SHP77 treated with DMSO at 0.1 percent for 48 hours (cell line): ENCODE data around the gene IQCK.

ENCODE experiments used
- DNase-seq: peaks from one replicate; lab custom pipeline; 2025; lab: John Stamatoyannopoulos, UW

IQCK gene

GRCh38 chr16:19837331-19837980, 119.4 kb downstream of the IQCK start:
- DNase-seq: no peak

GRCh38 chr16:19837984-19838707, 120.1 kb downstream of the IQCK start:
- no peak for DNase-seq

- peak; percentile 54 for DNase-seq
Measured at GRCh38 chr16:19840524-19841110, 122.5 kb downstream of the IQCK start.

DNA sequence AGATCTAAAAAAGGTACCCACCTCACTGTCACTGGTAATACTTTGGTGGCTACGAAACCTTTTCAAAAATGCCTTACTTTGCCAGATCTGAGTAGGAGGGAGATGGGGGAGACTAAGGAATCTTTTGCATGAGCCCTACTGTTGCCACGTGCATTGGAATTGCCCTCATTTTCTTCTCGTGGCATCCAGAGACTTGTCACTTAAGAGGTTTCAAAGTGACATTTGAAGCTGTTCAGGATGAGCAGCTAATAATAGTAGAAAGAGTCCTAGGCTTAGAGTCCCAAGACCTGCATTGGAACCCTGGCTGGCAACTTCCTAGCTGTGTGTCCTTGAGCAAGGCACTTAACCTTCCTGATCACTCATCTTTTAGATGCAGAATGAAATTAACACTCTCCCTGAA, 123.1 kb downstream of the IQCK start:
- DNase-seq: no peak

DNA sequence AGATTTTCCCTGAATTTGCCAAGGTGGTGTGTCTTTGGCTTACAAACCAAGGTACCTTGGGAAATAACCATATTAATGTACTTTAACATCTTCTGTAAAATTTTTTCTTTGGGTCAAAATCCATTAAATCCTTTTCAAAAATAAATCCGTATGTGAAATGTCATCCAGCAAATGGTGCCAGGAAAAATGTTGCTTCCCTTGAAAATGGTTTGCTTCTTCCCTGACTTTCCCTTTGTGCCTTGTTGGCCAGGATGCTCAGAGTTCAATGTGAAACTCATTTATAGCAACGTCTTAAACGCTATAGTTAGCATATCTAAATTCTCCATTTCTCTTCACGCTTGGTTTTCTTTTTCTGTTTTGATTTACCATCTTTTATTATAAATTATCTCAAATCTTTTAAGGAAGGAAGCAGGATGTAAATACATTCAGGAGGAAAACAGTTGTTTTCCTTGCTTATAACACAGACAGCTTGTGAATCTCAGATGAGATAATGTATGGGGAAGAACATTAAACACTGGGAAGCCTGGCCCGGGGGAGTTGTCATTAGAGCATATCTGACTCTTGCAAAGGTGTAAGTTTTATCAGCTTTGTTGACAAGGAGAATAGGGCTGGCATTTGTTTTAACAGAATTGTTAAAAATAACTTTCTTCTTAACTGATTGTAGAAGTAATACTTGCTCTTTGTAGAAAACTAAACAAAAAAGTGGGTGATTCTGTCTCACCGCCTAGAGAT, 124.5 kb downstream of the IQCK start:
- DNase-seq: no peak

DNA sequence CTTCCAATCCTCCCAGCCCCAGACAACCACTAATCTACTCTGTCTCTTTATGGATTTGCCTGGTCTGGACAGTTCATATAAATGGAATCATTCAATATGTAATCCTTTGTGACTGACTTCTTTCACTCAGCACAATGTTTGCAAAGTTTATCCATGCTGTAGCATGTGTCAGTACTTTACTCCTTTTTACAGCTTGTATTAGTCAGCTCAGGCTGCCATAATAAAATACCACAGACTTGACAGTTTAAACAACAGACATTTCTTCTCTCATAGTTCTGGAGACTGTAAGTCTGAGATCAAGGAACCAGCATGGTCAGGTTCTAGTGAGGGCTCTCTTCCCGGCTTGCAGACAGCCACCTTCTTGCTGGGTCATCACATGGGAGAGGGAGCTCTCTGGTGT, 125.3 kb downstream of the IQCK start:
- no peak for DNase-seq

GRCh38 chr16:19844945-19845641, 127.0 kb downstream of the IQCK start:
- no peak for DNase-seq

- no peak for DNase-seq
Measured at GRCh38 chr16:19846436-19846835, 128.4 kb downstream of the IQCK start.

DNA sequence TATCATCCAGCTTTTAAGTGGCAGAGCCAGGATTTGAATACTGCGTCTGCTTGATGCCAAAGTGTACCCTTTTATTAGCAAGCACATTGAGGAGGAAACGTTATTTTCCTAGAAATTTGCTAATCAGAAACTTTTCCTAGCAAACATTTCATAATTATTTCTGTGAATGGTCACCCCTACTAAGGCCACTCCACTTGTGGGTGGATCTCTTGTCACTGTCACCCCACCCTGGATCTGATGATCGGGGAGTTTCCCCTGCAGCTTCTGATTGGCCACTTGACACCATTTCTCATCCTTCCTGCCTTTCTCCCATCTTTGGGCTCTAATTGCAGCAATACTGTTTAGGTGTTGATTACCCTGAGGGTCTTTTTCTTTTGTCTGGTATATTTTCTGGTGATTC, 130.7 kb downstream of the IQCK start:
- DNase-seq: no peak

DNA sequence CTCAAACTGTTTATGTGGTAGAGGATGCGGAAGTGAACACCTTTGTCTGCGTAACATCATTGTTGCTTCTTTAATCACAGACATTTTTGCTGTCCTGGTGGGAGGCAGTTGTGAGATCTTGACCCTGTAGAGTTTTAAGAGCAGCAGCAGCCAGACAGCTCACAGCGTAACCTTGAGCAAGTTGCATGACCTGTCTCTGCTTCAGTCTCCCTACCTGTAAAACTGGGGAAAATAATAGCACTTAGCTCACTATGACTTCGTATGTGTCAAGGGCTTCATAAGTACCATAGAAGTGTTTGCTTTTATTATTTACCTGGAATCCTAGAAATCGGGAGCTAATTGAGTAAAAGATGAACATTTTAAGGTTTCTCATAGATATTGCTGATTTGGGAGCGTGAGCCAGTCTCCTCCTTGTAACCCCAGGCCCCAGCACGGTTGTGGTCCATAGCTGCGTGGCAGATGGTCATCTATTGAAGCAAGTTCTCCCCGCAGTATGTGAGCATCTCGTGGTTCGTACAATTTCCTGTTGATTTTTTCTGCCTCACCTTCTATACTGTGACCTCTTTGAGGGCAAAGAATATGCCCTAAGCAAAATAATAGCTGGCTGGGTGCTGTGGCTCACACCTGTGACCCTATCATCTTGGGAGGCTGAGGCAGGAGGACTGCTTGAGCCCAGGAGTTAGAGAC, 132.2 kb downstream of the IQCK start:
- no peak for DNase-seq

GRCh38 chr16:19851476-19851875, 133.4 kb downstream of the IQCK start:
- DNase-seq: no peak

DNA sequence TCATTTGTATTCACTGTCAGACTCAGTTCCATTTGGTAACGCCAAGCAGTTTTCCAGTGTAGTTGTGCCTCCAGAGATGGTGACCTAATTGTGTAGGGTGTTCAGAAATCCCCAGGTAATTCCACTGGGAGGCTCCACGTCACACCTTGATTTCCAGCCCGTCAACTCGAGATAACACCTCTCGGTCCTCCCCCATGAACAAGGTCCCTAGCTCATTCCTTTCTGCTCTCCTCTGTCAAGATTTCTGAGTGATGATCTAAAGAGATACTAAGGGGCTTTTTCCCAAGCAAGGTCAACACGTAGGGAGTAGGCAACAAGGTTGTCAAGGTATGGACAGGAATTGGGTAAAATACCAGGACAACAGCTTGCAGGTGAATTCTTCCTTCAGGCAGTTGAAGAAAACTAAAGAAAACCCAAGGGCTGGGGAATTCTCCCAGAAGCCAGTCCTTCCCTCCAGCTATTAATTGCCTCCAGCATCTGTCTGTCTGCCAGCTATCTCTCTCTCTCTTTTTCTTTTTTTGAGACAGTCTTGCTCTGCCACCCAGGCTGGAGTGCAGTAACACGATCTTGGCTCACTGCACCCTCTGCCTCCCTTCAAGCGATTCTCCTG, 135.2 kb downstream of the IQCK start:
- DNase-seq: no peak

- DNase-seq: no peak
Measured at GRCh38 chr16:19853742-19854542, 135.9 kb downstream of the IQCK start.

DNA sequence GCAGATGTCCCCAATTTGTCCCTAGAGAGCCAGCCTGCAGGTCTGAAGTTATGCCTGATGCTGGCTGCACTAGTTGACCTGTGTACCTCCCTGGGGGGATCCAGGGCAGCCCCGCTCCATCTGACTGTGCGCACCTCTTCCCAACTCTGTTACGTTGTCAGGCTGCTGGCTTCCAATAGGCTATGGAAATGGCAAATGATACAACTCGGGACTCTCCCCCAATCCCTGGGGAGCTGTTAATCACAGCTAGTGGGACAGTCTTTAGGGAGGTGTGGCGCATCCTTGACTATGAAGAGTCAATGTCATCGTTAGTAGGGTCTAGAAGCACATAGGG, 136.4 kb downstream of the IQCK start:
- DNase-seq: no peak

DNA sequence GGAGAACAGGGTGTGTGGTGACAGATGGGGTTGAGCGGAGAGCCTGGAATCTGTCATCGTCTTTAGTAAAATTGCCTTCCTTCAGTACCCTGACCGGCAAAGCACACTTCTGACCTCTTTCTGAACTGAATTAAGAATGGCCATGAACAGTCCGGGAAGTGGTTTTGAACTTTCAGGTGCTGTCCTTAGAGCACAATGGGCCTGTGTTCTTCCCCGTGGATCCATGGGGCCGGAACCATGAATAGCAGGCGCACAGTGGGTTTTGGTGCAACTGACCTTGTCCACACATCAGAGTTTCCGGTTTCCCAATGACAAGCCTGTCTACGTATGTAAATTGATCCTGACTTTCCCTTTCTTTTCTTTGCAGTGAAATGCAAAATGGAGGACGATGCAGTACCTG, 138.0 kb downstream of the IQCK start:
- DNase-seq: no peak

- DNase-seq: no peak
Measured at GRCh38 chr16:19857593-19858339, 139.7 kb downstream of the IQCK start.

- no peak for DNase-seq
Measured at GRCh38 chr16:19858340-19859018, 140.4 kb downstream of the IQCK start.

DNA sequence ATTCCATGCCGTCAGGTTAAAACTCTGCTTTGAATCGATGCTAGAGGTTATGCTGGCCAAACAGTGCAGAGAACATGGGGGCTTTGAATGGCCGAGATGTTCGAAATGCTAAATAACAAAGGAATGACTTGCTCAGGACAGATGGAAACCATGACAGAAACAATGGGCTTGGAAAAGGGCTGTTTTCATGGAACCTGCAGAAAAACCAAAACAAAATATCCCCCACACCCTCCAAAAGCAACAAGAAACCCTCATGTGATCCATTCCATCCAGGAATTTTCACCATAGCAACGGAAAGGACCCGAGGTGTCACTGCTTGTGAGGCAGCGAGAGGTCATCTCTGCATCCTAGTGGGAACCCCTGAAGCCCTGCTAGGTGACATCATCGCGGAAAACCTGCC, 141.1 kb downstream of the IQCK start:
- DNase-seq: no peak

- DNase-seq: no peak
Measured at GRCh38 chr16:19859603-19860002, 141.5 kb downstream of the IQCK start.
